HPDE6-E6E7 (cell line): Measurements from ENCODE around the gene NRN1.
"Not testable (repeated sequence)": the region's sequence is repeated elsewhere in the genome, so short reads cannot be mapped to it uniquely, and the experiment has no call there.

Experiments used
- DNase-seq: peaks from one replicate; pipeline ENCODE4 v3.0.0; 2011; ENCODE audit warnings: missing footprints; ENCODE audit errors: extremely low spot score

NRN1 gene, protein sequence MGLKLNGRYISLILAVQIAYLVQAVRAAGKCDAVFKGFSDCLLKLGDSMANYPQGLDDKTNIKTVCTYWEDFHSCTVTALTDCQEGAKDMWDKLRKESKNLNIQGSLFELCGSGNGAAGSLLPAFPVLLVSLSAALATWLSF

DNA sequence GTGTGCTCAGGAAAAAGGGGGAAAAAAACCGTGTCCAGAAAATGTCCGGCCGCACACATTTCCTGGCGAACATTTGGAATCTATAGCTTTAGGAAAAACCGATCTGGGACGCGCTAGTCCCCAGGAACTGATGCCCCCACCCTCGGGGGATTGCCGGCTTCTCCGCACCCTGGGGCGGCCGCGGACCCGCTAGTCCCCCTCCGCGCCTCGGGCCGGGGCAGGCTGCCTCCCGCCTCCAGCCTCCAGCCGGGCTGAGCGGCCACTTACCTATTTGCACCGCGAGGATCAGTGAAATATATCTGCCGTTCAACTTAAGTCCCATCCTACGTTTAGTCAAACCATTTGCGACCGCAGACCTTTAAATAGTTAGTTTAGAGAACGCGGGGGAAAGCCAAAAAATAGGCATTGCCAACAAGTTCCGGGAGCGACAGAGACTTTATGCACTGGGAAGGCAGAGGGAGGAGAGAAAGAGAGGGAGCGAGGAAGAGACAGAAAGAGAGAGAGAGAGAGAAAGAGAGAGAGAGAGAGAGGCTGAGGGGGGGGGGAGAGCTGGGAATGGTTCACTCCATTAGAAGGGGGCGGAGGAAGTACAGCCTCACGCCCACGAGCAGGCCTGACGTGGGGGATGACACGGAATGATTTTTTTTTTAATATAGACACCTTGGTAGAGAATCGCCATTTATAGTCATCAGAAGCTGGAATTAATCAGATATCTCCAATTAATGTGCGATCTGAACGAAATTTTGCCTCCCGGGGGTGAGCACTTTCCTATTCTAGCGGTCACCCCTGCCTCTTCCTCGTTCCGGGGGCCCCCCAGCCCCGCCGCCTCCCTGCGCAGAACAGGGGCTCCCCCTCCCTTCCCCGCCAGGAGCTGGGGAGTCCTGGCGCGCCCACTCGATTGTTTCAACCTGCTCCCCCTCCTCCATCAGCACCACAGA is at the start of gene NRN1:
Gene NRN1 (minus strand): TSS at position 498 of the 938 bp plus-strand sequence. CDS start 176 bp downstream, at position 322.
- DNase-seq: no peak

DNA sequence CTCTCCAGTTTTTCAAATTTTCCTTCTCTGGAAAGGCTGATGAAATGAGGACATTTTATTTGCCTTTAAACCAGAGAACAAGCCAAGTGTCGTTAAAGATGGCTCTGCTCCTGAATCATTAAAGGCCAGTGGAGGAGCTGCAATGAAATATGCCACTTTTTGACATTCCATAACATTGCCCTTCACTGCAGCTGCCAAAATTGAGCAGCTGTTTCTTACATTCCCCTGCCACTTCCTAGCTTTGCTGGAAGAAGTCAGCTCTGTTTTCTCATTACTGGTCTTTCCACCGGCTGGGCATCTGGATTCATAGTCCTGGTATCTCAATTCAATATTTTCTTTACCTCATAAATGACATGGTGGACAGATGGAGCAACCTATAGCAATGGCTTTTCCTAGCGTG is 45.5 kb upstream of the NRN1 start:
- no peak for DNase-seq

DNA sequence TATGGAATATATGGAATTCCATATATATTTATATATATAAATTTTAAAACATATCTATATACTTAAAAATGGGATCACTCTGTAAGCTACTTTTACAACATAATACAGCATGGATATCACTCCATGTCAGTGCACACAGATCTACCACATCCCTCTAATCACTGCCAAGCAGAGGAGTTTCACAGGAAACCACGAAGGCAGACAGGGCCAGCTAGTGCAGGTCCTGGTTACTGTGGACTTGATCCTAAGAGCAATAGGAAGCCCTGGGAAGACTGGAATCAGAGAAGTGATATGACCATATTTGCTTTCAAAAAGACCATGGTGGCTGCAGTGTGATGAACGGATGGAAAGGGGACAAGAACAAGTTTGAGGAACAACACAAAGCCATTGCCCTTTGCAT is 40.0 kb upstream of the NRN1 start:
- DNase-seq: no peak

DNA sequence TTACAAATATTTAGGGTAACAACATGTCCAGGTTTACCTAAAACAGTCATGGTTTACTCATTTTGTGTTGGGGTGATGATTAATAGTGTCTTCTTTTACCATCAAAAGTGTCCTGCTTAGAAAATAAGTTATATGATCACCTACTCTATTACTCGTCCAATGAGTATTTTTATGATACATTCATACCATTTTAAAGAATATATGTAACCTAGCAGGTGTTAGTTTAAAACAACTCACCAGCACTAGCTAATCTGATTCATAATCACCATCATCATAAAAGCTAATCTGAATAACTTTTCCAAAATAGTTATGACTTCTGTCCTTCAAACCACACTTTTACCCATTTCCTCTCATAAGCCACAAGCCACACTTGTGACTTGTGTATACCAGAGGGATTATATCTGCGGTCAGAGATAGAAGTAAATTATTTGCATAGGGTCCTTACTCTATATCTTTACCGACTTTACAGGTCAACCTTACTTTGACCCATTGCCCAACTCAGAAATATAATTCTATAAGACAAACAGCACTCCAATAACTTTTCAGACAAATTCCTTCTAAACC is 33.3 kb upstream of the NRN1 start:
- no peak for DNase-seq

DNA sequence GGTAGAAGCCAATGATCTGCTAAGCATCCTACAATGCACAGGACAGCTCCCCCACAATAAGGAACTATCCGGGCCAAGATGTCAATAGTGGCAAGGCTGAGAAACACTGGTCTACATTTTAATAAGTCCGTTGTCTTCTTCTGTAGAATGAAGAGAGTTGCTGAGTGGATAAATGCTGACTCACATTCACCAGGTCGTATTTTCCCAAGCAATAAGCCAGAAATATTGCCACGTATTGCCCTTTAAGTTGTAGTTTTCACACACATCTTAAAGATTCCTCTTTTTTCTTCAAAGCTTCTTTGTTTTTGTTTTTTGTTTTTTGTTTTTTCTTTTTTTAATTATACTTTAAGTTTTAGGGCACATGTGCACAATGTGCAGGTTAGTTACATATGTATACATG is 30.5 kb upstream of the NRN1 start:
- no peak for DNase-seq

DNA sequence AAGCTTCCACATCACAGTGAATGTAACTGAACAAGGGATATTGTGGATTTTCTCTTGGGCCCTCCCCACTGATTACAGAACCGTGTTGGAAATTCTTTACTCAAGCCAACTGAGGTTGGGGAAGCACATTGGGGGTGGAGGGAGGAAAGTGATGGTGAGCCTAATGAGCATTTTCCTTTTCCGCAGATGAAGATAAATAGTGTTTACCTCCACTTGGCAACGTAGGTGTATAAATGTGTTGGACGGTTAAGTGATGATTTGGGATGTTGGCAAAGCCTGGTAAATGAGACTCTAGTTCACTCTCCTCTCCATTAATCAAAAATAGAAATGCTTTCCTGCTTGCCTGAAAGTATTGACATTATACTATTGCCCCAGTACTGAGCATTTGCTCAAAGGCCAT is 27.1 kb upstream of the NRN1 start:
- DNase-seq: no peak

DNA sequence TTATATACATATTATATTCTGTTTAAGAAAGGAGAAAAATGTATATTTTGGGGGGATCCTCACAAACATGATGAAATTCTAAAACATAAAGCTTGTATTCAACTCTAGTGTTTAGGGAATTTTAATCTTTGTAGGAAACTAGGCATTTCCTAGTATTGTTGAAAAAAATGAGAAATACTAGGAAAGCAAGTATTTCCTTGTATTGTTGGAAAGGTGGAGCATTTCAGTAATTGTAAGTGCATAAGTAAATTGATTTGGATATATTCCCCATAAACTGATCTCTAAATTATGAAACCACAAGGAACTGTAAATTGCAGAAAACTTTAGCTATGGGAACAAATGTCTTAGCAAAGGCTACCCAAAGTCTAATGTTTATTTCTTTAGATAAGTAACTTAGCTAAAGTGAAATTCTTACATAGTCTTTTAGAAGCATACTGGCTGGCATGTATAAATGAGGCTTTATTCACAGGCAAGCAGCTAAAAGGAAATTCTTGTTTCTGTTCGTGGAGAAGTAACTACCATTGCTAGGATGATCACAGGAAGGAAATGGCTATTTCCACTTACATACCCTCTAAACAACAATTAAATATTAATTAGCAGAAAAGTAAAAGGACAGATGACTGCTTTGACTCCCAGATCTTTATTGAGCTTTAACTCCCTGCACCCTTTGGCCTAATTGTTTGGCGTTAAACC is 19.9 kb upstream of the NRN1 start:
- no peak for DNase-seq

DNA sequence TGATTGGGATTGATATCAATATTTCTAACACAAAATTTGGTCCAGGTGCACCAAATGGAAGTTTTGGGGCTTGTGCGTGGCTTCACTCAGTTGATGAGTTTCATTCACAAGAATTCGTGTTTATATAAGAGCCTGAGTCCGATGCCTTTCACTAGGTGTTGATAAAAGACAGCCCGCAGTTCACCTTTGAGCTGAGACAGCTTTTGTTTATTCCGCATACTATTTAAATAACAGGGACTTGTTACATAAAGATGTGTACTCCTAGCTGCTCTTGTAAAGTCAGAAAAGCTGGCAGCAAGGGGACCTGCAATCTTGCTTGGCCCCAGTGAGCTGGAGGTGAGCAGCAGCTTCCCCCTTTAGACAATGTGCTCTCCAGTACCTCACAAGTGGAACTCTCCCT is 19.0 kb upstream of the NRN1 start:
- DNase-seq: no peak

DNA sequence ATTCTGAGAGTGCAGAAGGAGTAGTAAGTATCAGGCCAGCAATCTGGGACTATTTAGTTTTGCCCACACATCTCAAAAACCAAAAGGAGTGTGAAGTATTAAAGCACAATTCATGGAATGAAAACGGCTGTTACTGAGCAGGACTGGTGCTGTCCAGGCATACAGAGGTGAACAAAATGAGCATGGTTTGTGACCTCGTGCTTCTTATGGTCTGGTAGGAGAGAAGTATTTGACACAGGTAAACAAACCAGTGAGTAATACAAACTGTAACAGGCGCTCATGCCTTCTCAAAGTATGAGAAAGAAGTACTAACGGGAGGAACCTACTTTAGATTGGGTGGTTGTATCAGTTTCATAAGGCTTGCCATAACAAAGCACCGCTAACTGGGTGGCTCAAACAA is 17.5 kb upstream of the NRN1 start:
- DNase-seq: no peak

DNA sequence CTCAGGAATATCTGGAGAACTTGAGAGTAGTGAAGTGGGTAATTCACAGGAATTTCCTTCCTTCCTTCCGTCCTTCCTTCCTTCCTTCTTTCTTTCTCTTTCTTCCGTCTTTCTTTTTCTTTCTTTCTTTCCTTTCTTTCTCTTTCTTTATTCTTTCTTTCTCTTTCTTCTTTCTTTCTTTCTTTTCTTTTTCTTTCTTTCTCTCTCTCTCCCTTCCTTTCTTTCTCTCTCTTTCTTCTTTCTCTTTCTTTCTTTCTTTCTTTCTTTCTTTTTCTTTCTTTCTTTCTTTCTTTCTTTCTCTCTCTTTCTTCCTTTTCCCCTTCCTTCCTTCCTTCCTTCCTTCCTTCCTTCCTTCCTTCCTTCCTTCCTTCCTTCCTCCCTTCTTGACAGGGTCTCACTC is 16.1 kb upstream of the NRN1 start:
- DNase-seq: not testable (repeated sequence)

DNA sequence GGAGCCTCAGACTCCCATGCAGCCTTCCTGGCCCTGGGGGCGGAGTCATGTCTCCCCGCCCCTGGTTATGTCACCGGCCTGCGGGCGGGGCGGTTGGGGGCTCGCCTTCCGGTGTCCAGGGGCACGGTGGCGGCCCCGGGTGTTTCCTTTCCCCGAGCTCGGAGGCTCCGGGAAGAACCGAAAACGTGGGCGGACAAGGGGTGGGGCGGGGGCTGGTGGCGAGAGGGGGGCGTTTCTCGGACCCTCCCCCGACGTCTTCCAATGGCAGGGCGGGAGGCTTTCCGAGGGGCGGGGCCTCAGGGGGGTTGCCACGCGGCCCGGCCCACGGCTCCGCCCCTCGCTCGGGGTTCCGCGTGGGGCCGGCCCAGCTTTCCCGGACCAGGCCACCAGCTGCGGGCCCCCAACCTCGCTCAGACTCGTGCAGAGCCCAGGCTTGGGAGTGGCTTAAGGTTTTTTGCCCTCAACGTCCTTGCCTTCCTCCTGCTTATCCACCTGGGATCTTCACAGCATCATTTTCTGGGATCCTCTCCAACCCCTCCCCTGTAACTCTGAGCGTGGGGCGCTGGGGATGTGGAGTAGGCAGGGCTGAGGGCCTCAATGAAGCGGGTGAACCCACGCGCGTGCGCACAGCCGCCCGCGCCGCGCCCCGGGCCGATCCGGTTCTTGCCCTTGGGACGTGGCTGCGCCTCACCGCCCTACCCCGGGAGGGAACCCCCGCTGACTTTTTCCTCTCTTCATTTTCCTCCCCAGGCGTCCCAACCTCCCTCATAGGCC is 2.1 kb upstream of the NRN1 start:
- no peak for DNase-seq

DNA sequence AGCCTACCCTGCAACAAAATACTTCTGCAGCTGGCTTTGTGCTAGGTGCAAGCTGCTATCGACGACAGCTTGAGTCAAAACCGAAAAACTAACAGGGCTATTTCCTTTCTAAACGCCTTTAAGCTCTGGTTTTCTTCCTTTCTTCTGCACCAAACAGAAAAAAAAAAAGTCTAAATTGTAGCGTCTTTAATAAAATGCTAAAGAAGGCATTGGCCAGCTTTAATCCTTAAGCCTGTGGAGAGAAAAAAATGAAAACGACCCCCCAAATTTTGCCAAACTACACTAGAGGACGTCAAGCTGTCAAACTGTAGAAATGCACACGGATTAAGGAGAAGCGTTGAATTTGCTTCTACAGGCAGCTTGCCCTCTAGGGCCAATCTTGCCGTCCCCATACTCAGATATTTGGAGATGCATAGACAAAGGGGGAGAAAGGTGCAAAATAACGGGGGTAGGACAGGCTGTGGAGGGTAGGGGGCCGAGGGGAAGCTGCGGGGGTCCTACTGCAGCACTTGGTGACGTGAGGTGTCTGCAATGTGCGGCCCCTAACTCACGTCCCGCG is 1.4 kb upstream of the NRN1 start:
- DNase-seq: no peak

DNA sequence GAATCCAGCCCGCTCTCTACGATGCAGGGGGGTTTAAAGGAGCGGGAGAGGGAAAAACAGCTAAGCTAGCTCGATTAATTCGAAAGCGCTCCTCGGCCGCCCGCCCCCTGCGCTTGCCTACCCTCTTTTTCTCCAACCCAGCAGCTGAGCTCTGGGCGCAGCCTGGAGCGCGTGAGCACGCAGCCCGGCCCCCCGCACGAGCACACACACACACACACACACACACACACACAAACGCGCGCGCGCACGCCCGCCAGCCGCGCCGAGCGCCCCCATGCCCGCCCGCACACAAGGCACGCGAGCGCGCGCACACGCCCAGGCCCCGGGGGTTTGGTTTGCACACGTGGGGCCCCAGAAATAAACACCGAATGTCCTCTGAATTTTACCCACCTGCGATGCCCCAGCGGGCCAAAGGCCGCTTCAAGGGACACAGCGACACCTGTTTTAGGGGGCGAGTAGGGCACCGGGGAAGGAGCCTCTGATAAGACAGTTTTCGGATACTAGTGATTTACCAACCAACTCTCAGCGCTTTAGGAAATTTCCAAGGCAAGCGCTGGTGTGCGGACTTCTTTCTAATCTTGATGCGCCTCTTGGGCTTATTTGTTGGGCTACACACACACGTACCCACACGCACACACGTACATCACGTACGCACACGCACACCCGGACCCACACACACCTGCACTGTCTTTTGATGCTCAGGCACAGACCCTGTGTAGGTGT is 802 bp upstream of the NRN1 start:
- no peak for DNase-seq

DNA sequence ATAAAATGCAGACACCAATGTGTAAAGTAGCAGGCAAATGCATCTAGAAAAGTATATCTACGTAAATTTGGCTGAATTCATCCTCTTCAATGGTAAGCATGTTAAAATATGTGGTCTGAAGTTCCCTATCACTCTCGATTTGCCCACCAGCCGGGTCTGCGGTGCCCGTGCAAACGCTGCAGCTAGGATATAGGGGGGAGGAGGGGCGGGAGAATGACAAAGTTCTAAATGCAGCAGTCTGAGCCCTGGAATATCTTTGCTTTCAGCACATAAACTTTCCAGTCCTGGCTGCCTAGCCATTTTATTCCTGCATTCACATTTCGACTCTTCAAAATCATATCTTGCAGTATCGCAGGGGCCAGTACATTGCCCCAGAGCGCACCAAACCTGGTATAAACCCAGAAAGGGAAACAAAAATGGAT is 708 bp downstream of the NRN1 start:
- no peak for DNase-seq

DNA sequence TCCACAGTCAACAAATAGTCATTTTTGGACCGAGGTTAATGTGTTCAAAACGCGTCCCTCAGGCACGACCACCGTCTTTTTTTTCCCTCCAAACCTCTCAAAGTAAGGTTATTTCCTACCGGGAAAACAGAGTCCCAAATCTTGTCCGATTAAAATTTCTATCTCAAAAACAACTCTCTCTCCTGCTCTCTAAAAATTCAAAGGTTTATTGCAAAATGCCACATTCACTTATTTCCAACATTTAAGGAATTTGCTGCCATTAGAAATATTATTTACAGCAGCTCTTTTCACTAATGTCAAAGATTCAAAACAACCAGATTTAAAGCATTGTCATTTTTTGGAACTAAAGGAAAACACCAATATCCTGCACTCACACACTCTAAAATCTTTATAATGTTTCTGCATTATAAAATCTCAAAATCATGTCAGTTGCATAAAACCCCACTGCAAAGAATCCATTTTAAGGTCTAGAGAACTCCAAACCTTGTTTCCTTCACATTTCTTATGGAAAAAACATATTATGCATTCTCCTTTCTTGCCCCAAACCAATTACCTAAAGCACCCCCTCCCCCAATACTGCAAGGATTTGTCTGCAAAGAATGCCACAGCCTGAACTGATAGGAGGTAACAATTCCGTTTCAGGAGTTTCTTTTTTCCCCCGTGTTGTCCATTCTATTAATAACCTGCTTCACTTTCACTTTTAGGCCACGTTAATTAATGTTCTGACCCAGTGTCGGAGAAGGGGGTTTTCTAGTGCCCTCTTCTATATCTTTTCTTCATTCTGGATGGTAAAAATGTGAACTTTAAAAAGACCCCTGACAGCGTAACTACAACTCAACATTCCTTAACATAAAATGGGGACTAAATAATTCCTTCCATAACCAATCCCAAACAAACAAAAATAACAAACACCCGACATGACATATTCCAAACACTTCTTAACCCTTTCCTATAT is 1.4 kb downstream of the NRN1 start:
- no peak for DNase-seq

DNA sequence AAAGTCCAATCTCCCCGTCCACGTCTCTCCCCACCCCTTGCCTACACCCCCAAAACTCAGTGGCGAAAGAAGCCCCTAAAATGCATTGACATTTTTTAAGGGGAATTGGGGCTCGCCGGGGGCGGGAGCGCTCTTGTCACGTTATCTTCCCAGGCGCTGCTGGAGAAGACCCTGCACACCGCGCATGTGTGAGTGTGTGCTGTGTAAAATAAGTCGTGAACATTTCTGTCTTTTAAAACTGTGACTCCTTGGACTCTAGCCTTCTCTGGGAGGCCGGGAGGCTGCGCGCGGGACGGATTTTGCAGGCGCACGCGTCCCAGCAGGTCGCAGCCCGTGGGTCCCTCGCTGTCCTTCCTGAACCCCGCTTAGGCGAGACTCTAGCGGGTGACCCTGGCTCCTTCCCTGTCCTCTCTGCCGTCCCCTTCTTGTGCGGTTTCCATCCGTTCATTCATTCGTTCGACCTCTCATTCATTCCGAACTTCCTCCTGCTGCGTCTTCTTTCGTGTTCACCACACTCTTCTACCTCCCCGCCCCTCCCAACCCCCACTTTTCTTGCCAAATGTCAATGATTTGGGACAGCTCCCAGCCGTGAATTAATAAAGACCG is 2.2 kb downstream of the NRN1 start:
- DNase-seq: no peak

DNA sequence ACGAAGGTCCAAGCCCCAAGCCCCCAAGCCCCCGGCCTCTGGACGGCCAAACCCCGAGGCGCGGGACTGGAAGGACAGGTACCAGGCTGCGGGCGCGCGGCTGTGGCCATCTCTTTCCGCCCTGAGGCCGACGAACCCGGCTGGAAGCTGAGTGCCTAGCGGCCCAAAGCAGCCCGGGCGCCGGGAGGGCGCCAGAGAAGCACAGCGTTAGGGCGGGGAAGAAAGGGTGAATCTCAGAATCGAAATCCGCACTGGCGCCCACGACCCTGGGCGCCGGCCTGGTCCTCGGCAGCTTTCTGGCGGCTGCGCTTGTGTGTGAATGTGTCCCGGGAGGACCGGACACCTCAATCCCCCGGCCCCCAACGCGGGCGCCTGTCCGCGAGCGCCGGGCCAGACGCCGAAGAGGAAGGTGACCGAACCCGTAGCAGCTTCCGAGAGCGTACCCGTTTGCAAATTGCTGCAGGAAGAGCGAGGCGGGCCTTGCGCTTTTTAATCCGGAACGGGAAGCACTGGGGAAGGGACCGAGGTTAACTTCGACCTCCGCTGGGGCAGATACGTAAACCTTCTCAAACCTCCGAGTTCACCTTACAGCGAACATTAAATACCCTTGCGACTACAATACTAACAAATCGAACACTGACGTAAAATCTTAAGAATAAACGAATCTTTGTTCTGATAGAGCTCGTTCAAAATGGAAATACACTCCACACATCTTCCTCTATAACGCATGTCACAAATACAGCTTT is 2.9 kb downstream of the NRN1 start:
- DNase-seq: no peak

DNA sequence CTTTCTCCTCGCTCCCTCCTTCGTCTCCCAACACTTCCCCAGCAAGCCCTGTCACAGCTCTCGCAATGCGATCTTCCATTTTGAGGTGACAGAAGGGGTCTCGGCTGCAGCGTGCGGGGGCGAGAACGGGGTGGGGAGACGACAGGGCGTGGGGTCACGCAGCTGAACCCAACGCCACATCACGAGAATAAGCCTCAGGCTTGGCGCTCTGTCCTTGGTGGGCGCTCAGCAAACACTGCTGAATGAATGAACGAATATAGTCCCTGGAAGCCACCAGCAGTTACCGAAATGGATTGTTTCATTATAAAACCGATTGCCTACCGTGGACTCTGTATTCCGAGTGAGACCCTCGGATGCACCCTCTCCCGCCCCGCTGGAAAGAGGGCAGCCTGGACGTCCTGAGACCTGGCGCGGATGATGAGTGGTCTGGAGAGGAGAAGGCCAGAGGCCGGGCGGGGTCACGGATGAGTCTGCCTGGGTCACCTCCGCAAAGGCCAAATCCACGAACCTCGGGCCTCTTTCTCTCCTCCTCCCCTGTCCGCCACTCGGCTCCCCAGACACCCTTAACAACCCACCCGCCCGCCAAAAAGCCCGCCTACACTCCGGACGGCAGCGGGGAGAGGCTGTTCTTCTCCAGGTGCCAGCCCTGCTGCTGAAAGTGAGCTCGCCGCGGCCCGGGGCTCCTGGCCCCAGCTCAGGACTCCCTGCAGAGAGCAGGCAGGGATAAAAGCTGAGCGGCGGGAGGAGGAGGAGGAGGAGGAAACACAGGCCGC is 3.7 kb downstream of the NRN1 start:
- no peak for DNase-seq
